GM10266 (cell line): Measurements from ENCODE around the gene PRKCB.

ENCODE experiments used
- DNase-seq: peaks from one replicate; pipeline ENCODE4 v3.0.0; 2012; ENCODE audit errors: extremely low spot score
- TF ChIP-seq, protein P1 (sequence below): IDR thresholded peaks from 2 replicates; pipeline ENCODE4 v1.5.1; 2012; ENCODE audit warnings: mild to moderate bottlenecking, low read depth; ENCODE audit not compliant: control insufficient read depth, insufficient read depth; ENCODE audit errors: missing control alignments

Gene PRKCB

DNA sequence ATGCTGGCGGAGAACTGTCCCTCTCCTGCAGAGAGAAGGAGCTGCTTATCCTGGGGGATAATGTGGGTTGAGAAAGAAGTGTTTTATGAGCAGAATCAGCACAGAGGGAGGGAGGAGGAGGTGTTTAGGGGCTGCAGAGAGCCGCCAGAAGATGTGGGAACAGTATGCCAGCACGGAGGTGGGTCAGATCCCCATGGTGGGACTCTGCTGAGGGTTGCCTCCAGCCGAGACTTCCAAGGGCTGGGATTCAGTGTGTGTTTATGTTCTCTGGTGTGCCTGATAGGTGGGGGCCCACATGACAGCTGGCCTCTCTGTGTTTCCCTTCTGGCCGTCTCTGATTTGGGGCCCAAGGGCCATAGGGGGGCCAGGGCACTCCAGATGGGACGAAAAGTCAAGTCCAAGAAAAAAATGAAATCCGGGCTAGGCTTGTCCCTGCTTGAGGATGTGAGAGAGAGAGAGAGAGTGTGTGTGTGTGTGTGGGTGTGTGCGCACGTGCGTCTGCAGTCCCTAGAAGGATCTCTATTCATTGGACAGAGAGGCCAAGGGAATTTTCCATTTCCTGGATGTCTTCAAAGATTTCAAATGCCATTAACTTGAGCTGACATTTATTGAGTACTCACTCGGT, 21.6 kb downstream of the PRKCB start:
- TF ChIP-seq, protein P1, sequence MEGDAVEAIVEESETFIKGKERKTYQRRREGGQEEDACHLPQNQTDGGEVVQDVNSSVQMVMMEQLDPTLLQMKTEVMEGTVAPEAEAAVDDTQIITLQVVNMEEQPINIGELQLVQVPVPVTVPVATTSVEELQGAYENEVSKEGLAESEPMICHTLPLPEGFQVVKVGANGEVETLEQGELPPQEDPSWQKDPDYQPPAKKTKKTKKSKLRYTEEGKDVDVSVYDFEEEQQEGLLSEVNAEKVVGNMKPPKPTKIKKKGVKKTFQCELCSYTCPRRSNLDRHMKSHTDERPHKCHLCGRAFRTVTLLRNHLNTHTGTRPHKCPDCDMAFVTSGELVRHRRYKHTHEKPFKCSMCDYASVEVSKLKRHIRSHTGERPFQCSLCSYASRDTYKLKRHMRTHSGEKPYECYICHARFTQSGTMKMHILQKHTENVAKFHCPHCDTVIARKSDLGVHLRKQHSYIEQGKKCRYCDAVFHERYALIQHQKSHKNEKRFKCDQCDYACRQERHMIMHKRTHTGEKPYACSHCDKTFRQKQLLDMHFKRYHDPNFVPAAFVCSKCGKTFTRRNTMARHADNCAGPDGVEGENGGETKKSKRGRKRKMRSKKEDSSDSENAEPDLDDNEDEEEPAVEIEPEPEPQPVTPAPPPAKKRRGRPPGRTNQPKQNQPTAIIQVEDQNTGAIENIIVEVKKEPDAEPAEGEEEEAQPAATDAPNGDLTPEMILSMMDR = no peak
- DNase-seq = no peak

DNA sequence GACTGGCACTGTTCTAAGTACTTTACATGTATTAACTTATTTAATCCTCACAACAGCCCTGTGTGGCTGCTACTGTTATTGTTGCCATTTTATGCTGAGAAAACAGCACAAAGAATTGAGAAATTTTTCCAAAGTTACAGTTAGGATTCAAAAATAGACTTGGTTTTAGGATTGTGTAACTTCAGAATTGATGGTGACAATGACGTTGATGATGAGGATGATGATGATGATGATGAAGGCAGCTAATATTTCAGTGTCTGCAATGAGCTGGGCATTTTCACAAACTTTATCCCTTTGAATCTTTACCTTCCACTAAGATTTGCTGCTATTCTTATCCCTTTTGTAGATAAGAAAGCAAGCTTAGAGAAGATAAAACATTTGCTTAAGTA, 22.1 kb downstream of the PRKCB start:
- no peak for DNase-seq
- TF ChIP-seq, protein P1 = no peak

DNA sequence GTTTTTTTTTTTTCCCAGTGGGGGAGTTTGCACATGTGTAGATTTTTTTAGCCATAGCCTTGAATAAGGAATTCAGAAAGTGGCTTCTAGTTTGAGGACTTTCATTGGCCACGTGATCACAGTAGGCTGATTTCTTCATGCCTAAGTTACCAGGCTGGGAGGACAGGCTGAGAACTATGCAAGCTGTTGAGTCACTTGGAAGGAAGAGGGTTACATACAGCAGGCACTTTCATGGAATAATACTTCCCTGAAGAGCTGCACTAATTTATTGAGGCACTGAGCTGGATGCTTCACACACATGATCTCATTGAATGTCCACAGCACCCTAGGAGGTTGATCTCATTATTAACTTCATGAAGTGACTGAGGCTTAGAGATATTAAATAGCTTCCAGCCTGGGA, 22.8 kb downstream of the PRKCB start:
- DNase-seq = no peak
- TF ChIP-seq, protein P1 = no peak

DNA sequence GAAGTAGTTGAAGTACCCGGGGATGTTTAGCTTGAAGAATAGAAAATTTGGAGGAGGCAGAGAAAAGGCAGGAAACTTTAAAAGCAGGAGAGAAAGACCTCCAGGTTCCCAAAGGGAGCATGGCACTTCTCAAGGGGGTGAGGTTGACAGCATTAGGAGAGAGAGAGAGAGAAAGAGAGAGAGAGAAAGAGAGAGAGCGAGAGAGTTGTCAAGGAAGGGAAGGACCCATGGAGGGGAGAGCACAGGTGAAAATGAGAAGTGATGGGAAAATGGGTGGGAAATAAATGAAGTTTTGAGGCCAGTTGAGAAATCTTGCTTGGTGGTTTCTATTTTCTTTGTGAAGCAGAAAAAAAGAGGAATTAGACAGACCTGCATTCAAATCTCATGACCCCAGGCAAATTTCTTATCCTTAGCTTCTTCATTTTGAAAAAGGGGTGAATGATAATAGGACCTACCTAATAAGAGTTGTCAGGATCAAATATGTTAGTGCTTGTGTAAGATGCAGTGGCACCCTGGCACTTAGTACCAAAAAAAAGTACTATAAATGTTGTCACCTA, 24.0 kb downstream of the PRKCB start:
- TF ChIP-seq, protein P1 = no peak
- no peak for DNase-seq

DNA sequence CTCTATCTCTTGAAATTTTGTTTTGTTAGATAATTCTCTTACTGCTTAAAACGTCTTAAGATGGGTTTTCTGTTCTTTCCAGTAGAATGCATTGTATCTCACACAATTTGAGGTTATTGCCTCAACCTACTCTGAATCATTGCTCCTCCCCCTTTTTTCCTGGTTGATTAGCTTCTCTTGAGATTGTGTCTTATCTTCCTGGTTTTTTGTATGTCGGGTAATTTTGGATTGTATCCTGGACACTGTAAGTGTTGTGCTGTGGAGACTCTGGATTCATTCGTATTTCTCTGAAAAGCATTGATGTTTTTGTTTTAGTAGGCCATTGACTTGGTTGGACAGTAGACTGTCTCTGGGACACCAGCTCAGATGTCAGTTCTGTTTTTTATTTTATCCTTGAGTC, 26.1 kb downstream of the PRKCB start:
- TF ChIP-seq, protein P1 = no peak
- no peak for DNase-seq

DNA sequence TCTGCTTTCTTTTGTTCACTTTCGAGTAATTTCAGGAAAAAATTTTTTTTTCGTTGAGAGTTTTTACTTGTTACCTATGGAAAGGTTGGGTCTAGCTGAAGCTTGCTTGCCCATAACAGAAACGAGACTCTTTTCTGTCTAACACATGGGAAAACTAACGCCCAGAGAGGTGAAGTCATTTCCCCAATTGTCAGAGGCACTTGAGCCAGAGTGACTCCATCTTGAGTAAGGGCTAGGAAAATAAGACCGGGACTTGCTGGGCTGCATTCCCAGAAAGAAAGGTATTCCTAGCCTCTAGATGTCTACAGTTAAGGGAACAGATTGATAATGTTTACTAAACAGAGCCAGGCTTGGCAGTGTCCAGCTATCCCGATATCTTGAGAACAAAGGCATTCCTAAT, 26.8 kb downstream of the PRKCB start:
- TF ChIP-seq, protein P1 = no peak

More for the DNA sequence above, 26.8 kb downstream of the PRKCB start:
- no peak for DNase-seq
